ENCODE results near the gene HOXA10. TPM values are rescaled to one million over a fixed set of nuclear protein-coding genes. Genes with fewer than 3 reads are reported as not detected.

Gene HOXA10
- total and polyA plus RNA-seq, 3 experiments from 2014 or later = 0.09 TPM; not detected in 2

DNA sequence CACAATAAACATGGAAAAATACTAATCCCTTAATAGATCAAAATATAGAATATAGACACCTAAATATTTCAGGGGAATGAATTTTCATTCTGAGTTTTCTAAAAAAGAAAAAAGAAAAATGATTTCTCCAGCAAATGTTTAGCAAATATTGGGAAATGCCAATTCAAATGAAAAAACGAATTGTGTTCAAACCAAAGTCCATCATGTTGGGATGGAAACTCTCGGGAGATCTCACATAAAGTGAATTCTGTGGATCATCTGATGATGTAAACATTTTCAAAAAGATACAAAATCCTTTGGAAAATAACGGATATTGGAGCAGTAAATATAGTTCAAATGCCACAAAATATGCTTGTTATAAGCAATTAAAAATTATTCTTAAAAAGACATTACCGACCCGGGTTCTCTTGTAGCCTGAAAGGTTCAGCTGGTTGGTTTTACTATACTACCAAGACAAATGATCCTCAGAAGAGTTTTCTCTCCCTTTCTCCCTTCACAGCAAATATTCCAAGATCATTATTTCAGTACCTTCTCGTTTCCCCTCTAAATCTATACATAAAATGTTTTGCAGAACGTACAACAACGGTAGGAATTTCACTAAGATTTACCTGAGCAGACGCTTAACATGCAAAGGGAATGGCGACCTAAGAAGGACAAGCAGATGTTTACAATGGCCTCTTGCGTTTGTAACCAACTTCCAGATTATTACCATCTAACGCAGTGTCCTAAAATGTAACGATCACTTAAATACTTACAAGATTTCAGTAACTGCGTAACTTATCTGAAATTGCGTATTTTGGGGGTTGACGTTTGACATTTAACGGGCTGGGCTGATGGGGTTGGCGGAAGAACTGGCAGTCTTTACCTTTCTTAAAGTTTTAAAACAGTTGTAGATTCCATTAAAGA lies 23.3 kb upstream of the HOXA10 start:
- Mint-ChIP-seq H3K27me3 (peaks cover 82 to 90% of the 10 kb centered on the region in 2 donors), H3K27ac (no peak overlapping the region), H3K9me3 (peaks cover 0 to 7% (median 0%) of the 10 kb centered on the region in 5 donors), H3K4me3 (peak overlapping the region in 1 of 7 donors; percentile 20), H3K4me1 (peaks cover 32 to 52% (median 41%) of the 10 kb centered on the region in 3 donors), H3K36me3 (no peaks in the 10 kb centered on the region)
- no peaks in the 10 kb centered on the region for H3K36me3 ChIP-seq (ENCODE audit: insufficient read depth, low read length)
- no peaks in the 10 kb centered on the region for H3K9me3 ChIP-seq (ENCODE audit: low read length)
- no peak overlapping the region for H3K27ac ChIP-seq (ENCODE audit: low read depth, low read length)
- peaks cover 32% of the 10 kb centered on the region for H3K4me1 ChIP-seq (ENCODE audit: insufficient read depth, low read length)
- no peak overlapping the region for H3K4me3 ChIP-seq (ENCODE audit: low read length)
- no peak for DNase-seq
- H3K27me3 ChIP-seq (ENCODE audit: insufficient read depth, low read length, poor library complexity, severe bottlenecking) = peaks cover 77% of the 10 kb centered on the region
- CTCF ChIA-PET = interaction anchor here (1.1 to 1.5 kb wide), 2 partner anchors 14 to 22 kb away, joined by 4 to 6 read pairs; partner anchors contain the start of gene HOXA10
- POLR2A ChIA-PET = no interaction called here

DNA sequence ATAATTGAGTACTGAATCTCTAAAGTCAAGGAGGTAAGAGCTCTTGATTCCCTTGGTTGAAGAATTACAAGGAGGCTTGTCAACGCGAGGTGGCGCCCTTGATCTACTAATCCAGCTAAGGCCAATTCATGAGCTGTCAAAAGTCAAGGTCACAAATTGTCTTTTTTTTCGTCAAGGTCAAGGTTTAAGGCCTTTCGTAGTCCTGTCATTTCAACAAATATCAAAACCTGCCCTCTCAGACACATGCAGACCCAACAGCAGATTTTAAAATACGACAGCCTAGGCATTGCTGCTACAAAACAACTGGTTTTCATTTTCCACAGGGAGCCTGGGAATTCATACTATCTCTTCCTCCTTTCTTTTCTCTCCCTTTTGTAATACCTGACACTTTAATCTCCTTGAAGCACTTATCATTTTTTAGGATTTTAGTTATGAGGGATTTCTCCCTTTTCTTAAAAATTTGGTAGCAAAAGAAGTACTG lies 22.2 kb upstream of the HOXA10 start:
- POLR2A ChIA-PET = interaction anchor here (0.9 kb wide), 1 partner anchor 9 kb away, joined by 3 read pairs; no protein-coding TSS in a partner anchor
- Histone ChIP-seq H3K27me3 (ENCODE audit: insufficient read depth, low read length, poor library complexity, severe bottlenecking) (peaks cover 77% of the 10 kb centered on the region), H3K27ac (ENCODE audit: low read depth, low read length) (no peak overlapping the region), H3K36me3 (ENCODE audit: insufficient read depth, low read length) (no peaks in the 10 kb centered on the region), H3K9me3 (ENCODE audit: low read length) (no peaks in the 10 kb centered on the region), H3K4me3 (ENCODE audit: low read length) (no peak overlapping the region), H3K4me1 (ENCODE audit: insufficient read depth, low read length) (peaks cover 33% of the 10 kb centered on the region)
- Mint-ChIP-seq H3K36me3 (no peaks in the 10 kb centered on the region), H3K27ac (peak overlapping the region in 1 of 8 donors; percentile 38), H3K27me3 (peaks cover 81 to 90% of the 10 kb centered on the region in 2 donors), H3K4me3 (peak overlapping the region in 2 of 7 donors; percentile 41 to 53), H3K9me3 (peaks cover 0 to 7% (median 0%) of the 10 kb centered on the region in 5 donors), H3K4me1 (peaks cover 32 to 48% (median 36%) of the 10 kb centered on the region in 3 donors)
- CTCF ChIA-PET = interaction anchor here (0.7 to 2.5 kb wide), 36 partner anchors 9 to 934 kb away, joined by 3 to 22 read pairs (median 4); partner anchors contain the start of genes HOXA11 and HOXA3
- DNase-seq = peak; percentile 62 to 84 (median 75)

DNA sequence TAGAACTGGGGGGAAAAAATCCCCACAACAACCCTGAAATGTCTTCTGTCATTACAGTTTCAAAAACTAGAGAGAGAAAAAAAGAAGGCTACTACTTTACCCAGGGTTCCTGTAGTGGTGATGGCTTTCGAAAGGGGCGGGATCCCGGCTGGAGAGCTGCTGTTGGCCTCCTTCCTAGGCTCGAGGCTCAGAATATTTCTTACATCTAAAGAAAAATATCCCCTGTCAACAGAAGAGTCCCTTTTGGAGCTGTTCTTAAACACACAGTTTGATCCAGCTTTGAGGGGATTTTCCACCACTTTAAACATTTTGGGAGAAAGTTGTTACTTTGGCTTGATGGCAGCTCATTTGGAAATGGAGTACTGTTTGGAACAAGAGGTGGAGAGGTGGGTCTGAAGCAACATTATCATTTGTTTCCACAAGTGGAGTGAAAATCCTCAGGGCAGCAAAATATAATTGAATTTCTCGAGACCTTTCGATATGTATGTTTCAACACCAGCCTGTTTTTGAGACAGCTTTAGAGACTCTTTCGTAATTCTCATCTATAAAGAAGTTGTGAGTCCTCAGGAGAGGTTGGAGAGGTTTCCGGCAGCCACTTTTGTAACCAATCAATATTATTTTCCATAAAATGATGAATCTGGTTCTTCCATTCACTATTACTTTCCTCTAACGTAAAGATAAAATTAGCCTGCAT lies 20.7 kb upstream of the HOXA10 start:
- Mint-ChIP-seq H3K27me3 (peaks cover 84 to 92% of the 10 kb centered on the region in 2 donors), H3K27ac (peak overlapping the region in 1 of 8 donors; percentile 64), H3K36me3 (no peaks in the 10 kb centered on the region), H3K4me3 (peak overlapping the region in 1 of 7 donors; percentile 28), H3K4me1 (peaks cover 23 to 34% (median 27%) of the 10 kb centered on the region in 3 donors), H3K9me3 (peaks cover 0 to 7% (median 0%) of the 10 kb centered on the region in 5 donors)
- Histone ChIP-seq H3K27ac (ENCODE audit: low read depth, low read length) (no peak overlapping the region), H3K4me1 (ENCODE audit: insufficient read depth, low read length) (peaks cover 21% of the 10 kb centered on the region), H3K9me3 (ENCODE audit: low read length) (no peaks in the 10 kb centered on the region), H3K4me3 (ENCODE audit: low read length) (no peak overlapping the region), H3K36me3 (ENCODE audit: insufficient read depth, low read length) (no peaks in the 10 kb centered on the region), H3K27me3 (ENCODE audit: insufficient read depth, low read length, poor library complexity, severe bottlenecking) (peaks cover 81% of the 10 kb centered on the region)
- CTCF ChIA-PET = interaction anchor here (1.3 to 2.5 kb wide), 11 partner anchors 8 to 936 kb away, joined by 3 to 22 read pairs (median 6); no protein-coding TSS in a partner anchor
- POLR2A ChIA-PET = no interaction called here
- DNase-seq = no peak

GRCh38 chr7:27194002-27194352 lies 19.9 kb upstream of the HOXA10 start:
- Mint-ChIP-seq H3K27me3 (peaks cover 89 to 96% of the 10 kb centered on the region in 2 donors), H3K27ac (peak overlapping the region in 1 of 8 donors; percentile 15), H3K4me3 (peak overlapping the region in 3 of 7 donors; percentile 20 to 50 (median 48)), H3K4me1 (peaks cover 21 to 40% (median 30%) of the 10 kb centered on the region in 3 donors), H3K36me3 (no peaks in the 10 kb centered on the region), H3K9me3 (peaks cover 0 to 7% (median 0%) of the 10 kb centered on the region in 5 donors)
- ChIA-PET POLR2A (no interaction called here), CTCF (interaction anchor here (1.3 kb wide), 2 partner anchors 14 to 21 kb away, joined by 3 to 4 read pairs; no protein-coding TSS in a partner anchor)
- H3K9me3 ChIP-seq (ENCODE audit: low read length) = no peaks in the 10 kb centered on the region
- no peak overlapping the region for H3K4me3 ChIP-seq (ENCODE audit: low read length)
- no peaks in the 10 kb centered on the region for H3K36me3 ChIP-seq (ENCODE audit: insufficient read depth, low read length)
- H3K4me1 ChIP-seq (ENCODE audit: insufficient read depth, low read length) = peaks cover 24% of the 10 kb centered on the region
- no peak for DNase-seq
- H3K27me3 ChIP-seq (ENCODE audit: insufficient read depth, low read length, poor library complexity, severe bottlenecking) = peaks cover 87% of the 10 kb centered on the region
- H3K27ac ChIP-seq (ENCODE audit: low read depth, low read length) = no peak overlapping the region

DNA sequence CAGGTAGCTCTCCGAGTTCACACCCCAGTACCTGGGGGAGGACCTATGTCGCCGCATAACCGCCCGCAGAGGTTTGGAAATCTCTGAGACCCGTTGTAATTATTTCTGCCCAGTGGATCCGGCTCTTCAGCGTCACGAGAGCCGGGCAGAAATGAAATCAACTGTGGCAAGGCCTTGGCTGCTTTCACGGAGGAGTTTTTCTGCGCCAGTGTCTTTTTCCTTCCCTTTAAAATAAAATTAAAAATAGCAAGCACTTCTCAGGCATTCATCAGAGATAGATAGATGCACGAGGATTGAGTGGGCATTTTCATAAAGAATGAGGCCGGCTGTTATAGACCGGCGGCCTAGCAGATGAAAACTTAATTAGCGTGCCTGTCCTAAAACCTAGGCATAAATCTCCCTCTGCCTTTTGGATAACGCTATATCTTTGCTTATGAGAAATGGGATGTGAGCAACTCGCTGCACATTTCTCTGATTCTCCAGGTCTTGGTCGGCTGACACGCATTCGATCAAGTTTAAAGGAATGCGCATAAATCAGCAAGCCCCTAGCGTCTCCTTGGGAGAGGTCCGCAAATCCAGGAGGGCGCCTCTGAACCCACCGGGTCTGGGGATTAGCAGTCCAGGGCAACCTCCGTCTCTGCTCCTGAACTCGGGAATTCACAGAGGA lies 19.3 kb upstream of the HOXA10 start:
- Mint-ChIP-seq H3K4me3 (peak overlapping the region; percentile 19 to 81 (median 37)), H3K27ac (peak overlapping the region in 1 of 8 donors; percentile 15), H3K36me3 (no peaks in the 10 kb centered on the region), H3K27me3 (peaks cover 91 to 96% of the 10 kb centered on the region in 2 donors), H3K4me1 (peaks cover 25 to 40% (median 29%) of the 10 kb centered on the region in 3 donors), H3K9me3 (peaks cover 0 to 7% (median 0%) of the 10 kb centered on the region in 5 donors)
- peaks cover 87% of the 10 kb centered on the region for H3K27me3 ChIP-seq (ENCODE audit: insufficient read depth, low read length, poor library complexity, severe bottlenecking)
- ChIA-PET POLR2A (no interaction called here), CTCF (interaction anchor here (1.0 to 1.3 kb wide), 2 partner anchors 12 to 14 kb away, joined by 3 read pairs; no protein-coding TSS in a partner anchor)
- H3K9me3 ChIP-seq (ENCODE audit: low read length) = no peaks in the 10 kb centered on the region
- H3K4me1 ChIP-seq (ENCODE audit: insufficient read depth, low read length) = peaks cover 24% of the 10 kb centered on the region
- no peak overlapping the region for H3K27ac ChIP-seq (ENCODE audit: low read depth, low read length)
- no peak overlapping the region for H3K4me3 ChIP-seq (ENCODE audit: low read length)
- H3K36me3 ChIP-seq (ENCODE audit: insufficient read depth, low read length) = no peaks in the 10 kb centered on the region
- DNase-seq = no peak

DNA sequence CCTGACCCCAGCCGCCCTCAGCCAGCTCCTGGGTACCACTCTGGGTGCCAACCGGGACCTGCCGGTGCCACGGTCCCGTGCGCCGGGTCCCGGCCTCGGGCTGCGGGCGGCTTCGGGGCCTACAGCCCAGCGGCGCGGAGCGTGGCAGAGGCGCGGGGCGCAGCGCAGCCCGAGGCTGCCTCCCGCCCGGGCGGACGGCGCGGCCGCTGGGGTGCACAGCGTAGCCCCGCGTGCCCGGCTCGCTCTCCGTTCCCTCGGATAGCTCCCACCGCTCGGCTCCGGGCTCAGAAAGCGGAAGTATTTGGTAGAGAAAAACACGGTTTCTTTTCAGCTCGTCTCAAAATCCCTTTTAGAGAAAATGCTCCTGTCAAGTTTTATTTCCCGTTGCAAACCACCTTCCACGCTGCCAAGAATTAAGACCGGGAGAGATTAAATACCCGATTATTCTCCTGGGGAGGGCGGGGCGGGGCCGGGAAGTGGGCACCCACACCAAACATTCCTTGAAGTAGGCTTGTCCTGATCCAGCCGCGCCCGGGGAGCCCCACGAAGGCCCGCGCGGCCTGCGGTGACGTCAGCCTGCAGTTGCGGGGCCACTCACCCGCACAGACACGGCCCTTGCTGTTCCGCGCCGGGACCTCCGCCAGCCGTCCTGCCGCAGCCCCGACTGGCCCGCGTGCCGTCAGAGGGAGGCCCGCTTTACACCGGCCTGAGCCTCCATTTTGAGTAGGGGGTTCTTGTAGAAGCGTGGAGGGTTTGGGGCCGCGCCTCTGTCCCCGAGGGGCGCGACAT lies 18.6 kb upstream of the HOXA10 start:
- DNase-seq = no peak
- peaks cover 0 to 2% (median 0%) of the 10 kb centered on the region in 5 donors for H3K9me3 Mint-ChIP-seq
- Histone ChIP-seq H3K4me1 (ENCODE audit: insufficient read depth, low read length) (peaks cover 31% of the 10 kb centered on the region), H3K4me3 (ENCODE audit: low read length) (no peak overlapping the region), H3K27me3 (ENCODE audit: insufficient read depth, low read length, poor library complexity, severe bottlenecking) (peaks cover 88% of the 10 kb centered on the region), H3K36me3 (ENCODE audit: insufficient read depth, low read length) (no peaks in the 10 kb centered on the region), H3K27ac (ENCODE audit: low read depth, low read length) (no peak overlapping the region), H3K9me3 (ENCODE audit: low read length) (no peaks in the 10 kb centered on the region)
- peak overlapping the region in 6 of 7 donors; percentile 66 to 85 (median 74) for H3K4me3 Mint-ChIP-seq
- no peaks in the 10 kb centered on the region for H3K36me3 Mint-ChIP-seq
- no peak overlapping the region for H3K27ac Mint-ChIP-seq
- peaks cover 91 to 96% of the 10 kb centered on the region in 2 donors for H3K27me3 Mint-ChIP-seq
- POLR2A ChIA-PET = no interaction called here
- peaks cover 25 to 41% (median 31%) of the 10 kb centered on the region in 3 donors for H3K4me1 Mint-ChIP-seq
- CTCF ChIA-PET = interaction anchor here (0.9 to 1.0 kb wide), 3 partner anchors 12 to 42 kb away, joined by 3 to 5 read pairs (median 3); no protein-coding TSS in a partner anchor
